Dermis blood vessel endothelial cell (primary cell): ENCODE measurements around the gene CCSER1. TPM values are rescaled to one million over a fixed set of nuclear protein-coding genes. Genes with fewer than 3 reads are reported as not detected.
A peak's percentile ranks its signal among the peaks of the same experiment; 100 is the strongest.

Experiments
- DNase-seq: peaks from one replicate; pipeline ENCODE4 v3.0.0; 2010
- total RNA-seq: library from RNA; depleted of rRNA; stranded (reverse); fragments of >200 nt; gene quantifications from 2 replicates; pipeline ENCODE4 v1.2.3, GENCODE V29; 2014

Gene CCSER1
- total RNA-seq, 1 donor from 2014 or later: 5.4 TPM

- no peak for DNase-seq
Measured at GRCh38 chr4:90198086-90198847, 71.1 kb downstream of the CCSER1 start.

GRCh38 chr4:90207887-90208454 lies 80.8 kb downstream of the CCSER1 start:
- no peak for DNase-seq

DNA sequence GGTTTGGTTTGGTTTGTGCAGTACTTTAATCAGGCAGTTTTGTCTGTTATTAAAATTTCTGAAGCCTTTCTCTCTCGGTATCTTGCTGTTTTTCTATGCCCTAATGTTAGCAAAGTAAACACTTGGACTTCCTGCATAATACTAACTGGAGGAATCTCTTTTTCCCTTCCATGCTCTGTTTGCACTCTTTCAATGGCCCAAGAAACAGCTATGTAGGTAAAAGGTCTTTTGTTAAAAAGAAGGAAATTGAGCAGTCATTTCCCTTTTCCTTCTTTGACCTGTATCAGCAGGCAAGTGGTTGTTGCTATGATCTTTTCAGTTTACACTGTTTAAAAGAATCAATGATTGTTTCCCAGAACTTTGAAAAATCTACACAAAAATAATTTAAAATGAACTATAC lies 82.7 kb downstream of the CCSER1 start:
- DNase-seq: peak; percentile 87

DNA sequence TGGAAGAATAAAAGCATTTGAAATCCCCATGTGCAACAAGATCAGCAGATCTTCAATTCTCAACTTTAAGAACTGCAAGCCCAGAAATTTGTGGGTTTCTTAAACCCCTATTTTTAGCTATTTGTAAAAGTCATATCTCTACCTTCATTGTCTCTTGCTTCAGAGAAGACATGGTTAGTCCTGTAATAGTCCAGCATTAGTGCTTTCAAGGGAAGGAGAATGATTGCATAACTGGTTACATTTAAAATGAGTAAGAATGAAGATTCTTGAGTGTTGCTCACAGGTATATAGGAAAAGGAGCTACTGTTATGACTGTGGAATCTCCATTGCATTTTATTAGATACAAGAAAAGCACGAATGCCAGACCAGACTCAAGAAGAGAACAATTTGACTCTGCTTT lies 84.0 kb downstream of the CCSER1 start:
- no peak for DNase-seq

DNA sequence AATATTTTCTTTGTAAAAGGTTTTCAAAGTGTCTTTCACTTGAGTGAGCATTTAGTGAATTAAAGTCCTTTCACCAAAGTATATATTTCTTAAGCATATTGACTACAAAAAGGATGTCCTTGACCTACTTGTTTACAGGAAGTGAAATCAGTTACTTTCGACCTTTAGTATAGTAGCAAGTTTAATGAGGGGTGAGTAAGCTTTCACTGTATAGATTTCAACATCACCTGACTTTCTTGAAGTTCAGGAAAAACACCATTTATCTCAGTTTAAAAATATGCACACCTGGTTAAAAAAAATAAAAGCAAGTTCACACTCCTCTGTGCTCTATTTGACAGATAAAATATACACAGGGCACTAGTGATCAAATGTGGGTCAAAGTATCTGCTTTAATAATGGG lies 88.1 kb downstream of the CCSER1 start:
- DNase-seq: no peak

- DNase-seq: no peak
Measured at GRCh38 chr4:90219822-90220221, 92.6 kb downstream of the CCSER1 start.

- DNase-seq: no peak
Measured at GRCh38 chr4:90220459-90220858, 93.3 kb downstream of the CCSER1 start.

- no peak for DNase-seq
Measured at GRCh38 chr4:90226734-90227133, 99.5 kb downstream of the CCSER1 start.

DNA sequence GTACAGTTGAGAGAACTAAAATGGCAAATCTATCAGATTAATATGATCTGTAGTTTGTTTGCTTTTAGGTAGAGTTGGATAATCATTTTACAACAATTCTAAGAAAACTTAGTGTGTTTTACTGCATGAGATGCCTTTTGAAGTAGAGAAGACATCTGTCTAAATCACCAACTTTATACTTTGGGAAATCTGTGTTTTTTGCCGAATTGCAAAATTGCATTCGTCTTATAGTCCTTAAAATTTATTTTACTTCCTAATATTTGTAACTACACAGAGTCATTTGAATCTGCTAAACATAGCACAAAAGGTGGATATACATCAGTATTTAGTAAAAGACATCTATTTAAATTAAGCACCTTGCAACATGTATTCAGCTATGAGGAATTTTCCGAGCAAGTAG lies 100.0 kb downstream of the CCSER1 start:
- DNase-seq: no peak

DNA sequence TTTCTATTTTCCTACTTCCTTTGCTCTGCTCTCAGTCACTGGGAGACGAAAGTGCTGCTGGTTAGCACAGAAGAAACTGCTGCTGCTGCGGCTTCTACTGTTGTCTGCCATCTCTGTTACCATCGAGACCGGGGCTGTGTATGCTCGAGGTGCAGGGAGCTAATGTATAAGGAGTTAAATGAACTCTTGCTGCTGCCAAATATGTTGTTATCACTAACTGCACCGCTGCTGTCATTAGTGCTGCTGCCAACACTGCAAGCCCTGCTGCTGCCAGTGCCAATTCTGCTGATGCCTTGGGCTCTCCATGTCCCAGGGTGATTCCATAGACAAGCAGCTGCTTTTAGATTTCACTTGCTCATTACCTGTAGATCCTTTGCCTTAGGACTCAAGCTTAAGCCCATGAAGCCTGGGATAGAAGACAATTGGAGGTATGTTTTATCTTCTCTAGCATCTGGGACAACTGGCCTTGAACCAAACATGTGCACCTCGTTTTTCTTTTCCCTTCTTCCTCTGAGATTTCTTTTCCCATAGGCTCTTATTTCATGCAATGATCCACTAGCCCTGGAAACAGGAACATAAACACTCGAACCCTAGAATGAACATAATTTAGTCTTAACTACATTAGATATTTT lies 107.8 kb downstream of the CCSER1 start:
- DNase-seq: peak; percentile 11

DNA sequence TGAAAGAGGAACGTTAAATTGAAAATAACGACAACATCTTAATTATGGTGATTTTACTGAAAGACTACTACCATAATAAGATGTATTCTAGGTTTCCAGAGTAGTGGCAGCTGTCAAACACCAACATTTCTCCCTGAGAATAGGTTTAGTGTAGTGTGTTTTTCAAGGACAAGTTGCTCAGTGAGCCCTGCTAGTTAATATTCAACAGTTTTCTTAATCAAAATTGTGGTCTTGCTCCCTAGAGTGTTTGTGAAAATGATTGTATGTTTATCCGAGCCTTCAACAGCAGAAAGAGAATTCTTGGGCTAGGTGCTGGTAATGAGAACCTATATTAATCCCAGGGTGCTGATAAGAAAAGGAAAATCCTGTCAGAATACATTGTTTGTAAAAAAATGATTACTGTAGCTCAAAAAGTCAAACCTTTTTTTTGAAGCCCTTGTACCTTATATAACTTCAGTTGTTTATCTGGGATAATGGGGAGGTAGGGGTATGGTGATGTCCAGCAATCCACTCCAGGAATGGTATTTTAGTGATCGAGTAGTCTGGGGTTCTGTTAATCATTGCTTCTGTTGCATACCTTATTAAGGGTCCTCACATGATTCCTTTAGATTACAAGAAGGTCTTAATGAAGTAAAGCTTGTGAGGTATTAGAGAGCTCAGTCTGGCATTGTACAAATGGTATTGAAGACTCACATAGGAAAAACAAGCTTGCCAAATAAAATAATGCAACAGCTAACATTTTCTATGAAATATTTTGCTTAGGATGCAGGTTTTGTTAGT lies 110.7 kb downstream of the CCSER1 start:
- no peak for DNase-seq

DNA sequence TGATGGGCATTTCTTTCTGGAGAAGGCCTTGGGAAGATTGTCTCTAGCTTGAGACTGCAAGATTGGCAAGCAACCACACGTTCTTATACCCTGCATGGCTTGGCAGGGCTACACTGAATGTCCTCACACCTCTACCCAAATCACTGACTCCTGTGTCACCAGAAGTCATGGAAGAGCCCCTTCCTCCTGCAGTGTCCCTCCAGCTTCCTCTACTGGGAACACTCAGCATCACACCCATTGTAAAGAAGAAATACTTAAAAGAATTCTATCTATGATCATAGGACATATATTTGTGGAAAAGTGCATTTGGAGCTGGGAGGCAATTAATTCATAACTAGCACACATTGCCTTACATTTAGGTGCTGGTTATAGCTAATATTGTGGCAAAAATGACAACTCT lies 113.1 kb downstream of the CCSER1 start:
- no peak for DNase-seq

DNA sequence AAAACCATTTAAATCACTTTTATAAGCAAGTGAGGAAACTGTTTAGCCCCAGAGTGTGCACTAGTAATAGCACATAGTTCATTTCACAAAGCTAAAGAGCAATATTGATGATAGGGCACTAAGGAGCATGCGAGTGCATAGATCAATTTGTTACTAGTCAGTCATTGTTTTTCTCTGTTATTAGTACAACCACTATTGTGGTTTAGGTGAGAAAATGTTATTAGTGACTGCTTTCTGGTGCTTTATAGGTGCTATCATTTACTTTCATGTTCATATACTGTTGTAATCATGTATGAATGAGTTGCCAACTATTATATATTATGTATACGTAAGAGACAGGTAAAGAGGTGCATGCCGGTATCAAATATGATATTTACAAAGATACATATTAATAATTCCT lies 113.8 kb downstream of the CCSER1 start:
- DNase-seq: no peak

GRCh38 chr4:90245837-90246236 lies 118.6 kb downstream of the CCSER1 start:
- DNase-seq: no peak

DNA sequence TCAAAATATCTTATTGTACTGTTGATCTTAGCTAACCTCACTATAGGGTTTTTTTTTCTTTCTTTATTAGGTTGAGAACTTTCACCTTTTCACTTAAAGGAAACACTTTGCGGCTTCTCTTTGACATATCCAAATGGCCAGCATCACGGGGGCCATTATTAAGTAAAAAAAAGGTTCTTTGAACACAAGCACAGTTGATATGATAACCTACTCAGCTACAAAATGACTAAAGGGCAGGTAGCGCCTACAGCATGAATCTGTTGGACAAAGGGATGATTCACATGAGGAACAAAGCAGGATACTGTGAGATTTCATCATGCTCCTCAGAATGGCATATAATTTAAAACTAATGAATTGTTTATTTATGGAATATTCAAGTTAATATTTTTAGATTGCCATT lies 119.6 kb downstream of the CCSER1 start:
- no peak for DNase-seq

DNA sequence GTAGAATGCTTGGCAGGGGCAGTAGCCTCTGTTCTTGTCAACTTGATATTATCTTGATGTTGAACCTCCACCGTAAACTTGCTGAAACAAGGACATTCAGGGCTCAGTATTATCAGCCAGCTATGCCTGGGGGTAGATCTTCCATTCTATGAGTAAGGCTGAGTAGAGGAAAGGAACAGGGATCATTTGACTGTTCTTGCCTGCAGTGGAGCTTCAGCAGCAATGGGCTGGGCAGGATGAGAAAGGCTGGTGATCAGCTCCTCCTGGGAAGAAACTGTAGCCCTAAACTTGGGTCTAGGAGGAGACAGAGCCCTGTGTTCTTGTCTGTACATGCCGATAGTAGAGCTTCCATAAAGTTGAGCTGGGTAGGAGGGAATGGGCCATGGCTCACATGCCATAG lies 127.2 kb downstream of the CCSER1 start:
- no peak for DNase-seq

DNA sequence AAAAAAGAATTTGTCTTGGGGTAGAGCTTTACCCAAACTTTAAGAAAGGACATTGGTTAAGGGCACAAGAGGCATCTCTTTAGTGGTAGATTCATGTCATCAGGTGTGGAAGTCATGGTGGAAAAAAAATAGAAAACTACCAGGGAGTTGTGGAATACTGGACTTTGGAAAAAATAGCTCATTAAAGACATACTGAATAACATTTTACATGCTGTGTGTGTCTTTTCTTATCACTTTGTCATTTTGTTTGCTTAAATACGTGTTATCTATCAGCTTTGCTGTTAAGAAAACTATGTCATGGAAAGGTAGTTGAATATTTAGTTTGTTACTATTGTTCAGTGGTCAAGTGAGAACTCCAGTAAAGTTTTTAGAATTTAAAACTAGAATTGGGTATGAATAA lies 147.0 kb downstream of the CCSER1 start:
- DNase-seq: no peak

DNA sequence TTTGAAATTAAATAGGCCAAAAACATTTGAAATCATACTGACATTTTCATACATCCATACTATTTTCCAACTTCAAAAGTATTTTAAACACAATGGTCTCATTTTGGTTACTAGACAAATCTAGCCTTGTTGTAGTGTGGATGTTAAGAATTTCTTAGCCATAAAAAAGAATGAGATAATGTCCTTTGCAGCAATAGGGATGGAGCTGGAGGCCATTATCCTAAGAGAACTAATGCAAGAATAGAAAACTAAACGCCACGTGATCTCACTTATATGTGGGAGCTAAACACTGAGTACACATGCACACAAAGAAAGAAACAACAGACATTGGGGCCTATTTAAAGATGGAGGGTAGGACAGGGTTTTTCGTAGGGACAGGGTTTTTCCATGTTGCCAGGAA lies 153.8 kb downstream of the CCSER1 start:
- DNase-seq: no peak

- no peak for DNase-seq
Measured at GRCh38 chr4:90281541-90282355, 154.6 kb downstream of the CCSER1 start.

GRCh38 chr4:90290345-90290744 lies 163.2 kb downstream of the CCSER1 start:
- DNase-seq: no peak

DNA sequence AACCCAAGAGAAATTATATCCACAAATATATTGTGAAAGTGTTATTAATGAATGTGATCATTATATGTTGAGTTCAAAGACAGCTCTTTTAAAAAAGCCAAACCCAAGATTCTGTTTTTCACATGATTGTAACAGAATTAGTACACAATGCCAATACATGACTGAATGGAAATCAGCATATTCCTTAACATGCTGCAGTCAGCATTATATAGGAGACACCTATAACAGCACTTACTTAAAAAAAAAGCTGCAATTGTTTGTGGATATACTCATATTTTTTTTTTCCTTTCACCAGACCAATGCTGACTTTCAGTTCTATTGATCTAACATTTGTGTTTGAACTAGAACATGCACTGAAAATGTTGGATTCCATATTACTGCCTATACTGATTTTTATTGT lies 165.2 kb downstream of the CCSER1 start:
- DNase-seq: no peak

GRCh38 chr4:90293320-90293719 lies 166.1 kb downstream of the CCSER1 start:
- DNase-seq: peak; percentile 55

DNA sequence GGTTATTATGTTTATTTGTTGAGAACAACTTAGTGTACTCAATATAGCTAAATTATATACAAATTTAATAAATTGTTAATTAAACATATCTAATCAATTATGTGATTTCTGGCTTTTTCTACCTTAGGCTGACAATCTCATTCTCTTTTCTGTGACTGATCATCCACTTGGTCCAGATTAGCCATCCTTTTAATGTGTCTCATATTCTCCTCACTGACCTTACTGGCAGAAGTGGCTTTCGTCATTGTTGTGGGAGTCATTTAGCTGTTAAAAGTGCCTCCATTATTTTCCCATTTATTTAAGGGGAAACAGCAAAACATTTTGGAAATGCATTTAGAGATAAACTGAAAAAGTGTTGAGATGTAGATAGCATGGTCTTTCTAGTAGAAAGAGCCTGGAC lies 172.2 kb downstream of the CCSER1 start:
- DNase-seq: no peak
